Kidney (tissue), 14 donors: ENCODE measurements around the gene RPL13. TPM values are rescaled to one million over a fixed set of nuclear protein-coding genes. Genes with fewer than 3 reads are reported as not detected.

Experiments used
- DNase-seq, 5 donors: peaks; one replicate each; pipeline ENCODE4 v3.0.0-alpha.2; 2013 to 2020
- FAIRE-seq: peaks from 2 replicates; lab custom pipeline; 2012; peaks lifted over from hg19 to GRCh38; lab: Jason Lieb, UNC
- H3K27ac ChIP-seq, 2 donors: one replicate each; pipeline ENCODE4 v1.7.0; 2013; ENCODE audit warnings: low read depth in 2 of 2, low read length in 2 of 2, inconsistent platforms in 1 of 2
- H3K27me3 ChIP-seq: one replicate; pipeline ENCODE4 v1.7.1; 2013; ENCODE audit warnings: low read length, inconsistent platforms; ENCODE audit not compliant: control insufficient read depth, insufficient read depth
- H3K36me3 ChIP-seq, 3 donors: one replicate each; pipeline versions ENCODE4 v1.7.0 to v1.7.1; 2013; ENCODE audit warnings: low read length in 3 of 3, control low read depth in 1 of 3, inconsistent platforms in 1 of 3; ENCODE audit not compliant: insufficient read depth in 3 of 3, control insufficient read depth in 2 of 3
- H3K4me1 ChIP-seq, 3 donors: one replicate each; pipeline versions ENCODE4 v1.7.0 to v1.7.1; 2013; ENCODE audit warnings: low read length in 3 of 3, inconsistent platforms in 1 of 3, low read depth in 1 of 3; ENCODE audit not compliant: control insufficient read depth in 2 of 3, insufficient read depth in 2 of 3
- H3K4me3 ChIP-seq, 3 donors: one replicate each; pipeline versions ENCODE4 v1.7.0 to v1.8.1; 2013; ENCODE audit warnings: low read length in 3 of 3, control low read depth in 1 of 3, inconsistent platforms in 1 of 3
- H3K9ac ChIP-seq, 3 donors: one replicate each; pipeline versions ENCODE4 v1.7.0 to v1.7.1; 2013; ENCODE audit warnings: low read length in 3 of 3, control low read depth in 1 of 3, inconsistent platforms in 1 of 3
- H3K9me3 ChIP-seq, 3 donors: one replicate each; pipeline versions ENCODE4 v1.7.0 to v1.7.1; 2013; ENCODE audit warnings: low read length in 3 of 3, control low read depth in 1 of 3, inconsistent platforms in 1 of 3; ENCODE audit not compliant: control insufficient read depth in 2 of 3, insufficient read depth in 1 of 3
- intact Hi-C: fragments of 100-400 bp; cut with DNase I; formaldehyde crosslinking; loops from one replicate; pipeline ENCODE4 v1.11.1; 2022
- polyA plus RNA-seq: library from polyadenylated mRNA; stranded (reverse); fragments of 350-450 nt; fragmentation: Illumina TruSeq; extraction: RNeasy Lipid Tissue Mini Kit (QIAGEN cat#74804); gene quantifications from one replicate; pipeline ENCODE4 v1.2.3, GENCODE V29; 2014; ENCODE audit warnings: low read depth, low replicate concordance; ENCODE audit not compliant: insufficient read depth
- total RNA-seq: library from RNA; stranded (reverse); fragmentation: NEBNext Ultra II Directional; extraction: Animal tissue kit (Norgen Biotek cat#: 25700); gene quantifications from one replicate; pipeline ENCODE4 v1.2.1, GENCODE V29; 2021
- TF ChIP-seq, protein P1 (sequence below): IDR thresholded peaks from 3 replicates; pipeline ENCODE4 v1.5.1; 2012; ENCODE audit warnings: mild to moderate bottlenecking, moderate library complexity, borderline replicate concordance; ENCODE audit not compliant: insufficient read depth; ENCODE audit errors: extremely low read depth
- donor health status: control.
- donor health status: control.
- donor health status: control.
- donor health status: control.
- donor health status: control.
- donor health status: DM: yes; HTN: yes; CAD: no.
- donor health status: Normal renal cell carcinoma (clear cell type).

RPL13 gene
- total and polyA plus RNA-seq, 2 donors from 2014 or later = 1,694 to 3,146 TPM

GRCh38 chr16:89613954-89614459 is 53.5 kb downstream of the RPL13 start:
- peak overlapping the region in 2 of 3 donors; percentile 38 to 56 for H3K4me3 ChIP-seq
- no peaks in the 10 kb centered on the region for H3K9me3 ChIP-seq
- DNase-seq = no peak
- peak overlapping the region; percentile 32 to 43 for H3K27ac ChIP-seq
- no peaks in the 10 kb centered on the region for H3K27me3 ChIP-seq
- FAIRE-seq = no peak
- no peak overlapping the region for H3K9ac ChIP-seq
- H3K36me3 ChIP-seq = no peaks in the 10 kb centered on the region
- intact Hi-C loops = no loop called here
- H3K4me1 ChIP-seq = peaks cover 0 to 10% (median 4%) of the 10 kb centered on the region in 3 donors
- TF ChIP-seq, protein P1, sequence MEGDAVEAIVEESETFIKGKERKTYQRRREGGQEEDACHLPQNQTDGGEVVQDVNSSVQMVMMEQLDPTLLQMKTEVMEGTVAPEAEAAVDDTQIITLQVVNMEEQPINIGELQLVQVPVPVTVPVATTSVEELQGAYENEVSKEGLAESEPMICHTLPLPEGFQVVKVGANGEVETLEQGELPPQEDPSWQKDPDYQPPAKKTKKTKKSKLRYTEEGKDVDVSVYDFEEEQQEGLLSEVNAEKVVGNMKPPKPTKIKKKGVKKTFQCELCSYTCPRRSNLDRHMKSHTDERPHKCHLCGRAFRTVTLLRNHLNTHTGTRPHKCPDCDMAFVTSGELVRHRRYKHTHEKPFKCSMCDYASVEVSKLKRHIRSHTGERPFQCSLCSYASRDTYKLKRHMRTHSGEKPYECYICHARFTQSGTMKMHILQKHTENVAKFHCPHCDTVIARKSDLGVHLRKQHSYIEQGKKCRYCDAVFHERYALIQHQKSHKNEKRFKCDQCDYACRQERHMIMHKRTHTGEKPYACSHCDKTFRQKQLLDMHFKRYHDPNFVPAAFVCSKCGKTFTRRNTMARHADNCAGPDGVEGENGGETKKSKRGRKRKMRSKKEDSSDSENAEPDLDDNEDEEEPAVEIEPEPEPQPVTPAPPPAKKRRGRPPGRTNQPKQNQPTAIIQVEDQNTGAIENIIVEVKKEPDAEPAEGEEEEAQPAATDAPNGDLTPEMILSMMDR = no peak

Other genes starting within 250 kb of the RPL13 start
- 154 TPM for gene ANKRD11, start 70.1 kb upstream of the RPL13 start, total RNA-seq
- 36.2 TPM for gene ANKRD11, start 70.1 kb upstream of the RPL13 start, polyA plus RNA-seq
- 108 TPM for gene SPG7, start 52.3 kb upstream of the RPL13 start, total RNA-seq
- 71.0 TPM for gene SPG7, start 52.3 kb upstream of the RPL13 start, polyA plus RNA-seq
- gene CPNE7, start 15.1 kb downstream of the RPL13 start, total RNA-seq = 13.7 TPM
- 1.5 TPM for gene CPNE7, start 15.1 kb downstream of the RPL13 start, polyA plus RNA-seq
- 24.2 TPM for gene DPEP1, start 53.0 kb downstream of the RPL13 start, total RNA-seq
- gene DPEP1, start 53.0 kb downstream of the RPL13 start, polyA plus RNA-seq = 433 TPM
- 96.1 TPM for gene CHMP1A, start 97.0 kb downstream of the RPL13 start, total RNA-seq
- 71.3 TPM for gene CHMP1A, start 97.0 kb downstream of the RPL13 start, polyA plus RNA-seq
- 16.3 TPM for gene SPATA33, start 97.2 kb downstream of the RPL13 start, total RNA-seq
- gene SPATA33, start 97.2 kb downstream of the RPL13 start, polyA plus RNA-seq = 13.4 TPM
- gene CDK10, start 126.0 kb downstream of the RPL13 start, total RNA-seq = 118 TPM
- gene CDK10, start 126.0 kb downstream of the RPL13 start, polyA plus RNA-seq = 82.6 TPM
- gene SPATA2L, start 141.0 kb downstream of the RPL13 start, total RNA-seq = 15.1 TPM
- gene SPATA2L, start 141.0 kb downstream of the RPL13 start, polyA plus RNA-seq = 12.6 TPM
- gene VPS9D1, start 160.2 kb downstream of the RPL13 start, total RNA-seq = 24.4 TPM
- 18.3 TPM for gene VPS9D1, start 160.2 kb downstream of the RPL13 start, polyA plus RNA-seq
- gene ZNF276, start 160.9 kb downstream of the RPL13 start, total RNA-seq = 35.4 TPM
- 16.4 TPM for gene ZNF276, start 160.9 kb downstream of the RPL13 start, polyA plus RNA-seq